ENCODE measurements around the gene MYO1D.
"Not testable (repeated sequence)": the region's sequence is repeated elsewhere in the genome, so short reads cannot be mapped to it uniquely, and the experiment has no call there.

The MYO1D gene

DNA sequence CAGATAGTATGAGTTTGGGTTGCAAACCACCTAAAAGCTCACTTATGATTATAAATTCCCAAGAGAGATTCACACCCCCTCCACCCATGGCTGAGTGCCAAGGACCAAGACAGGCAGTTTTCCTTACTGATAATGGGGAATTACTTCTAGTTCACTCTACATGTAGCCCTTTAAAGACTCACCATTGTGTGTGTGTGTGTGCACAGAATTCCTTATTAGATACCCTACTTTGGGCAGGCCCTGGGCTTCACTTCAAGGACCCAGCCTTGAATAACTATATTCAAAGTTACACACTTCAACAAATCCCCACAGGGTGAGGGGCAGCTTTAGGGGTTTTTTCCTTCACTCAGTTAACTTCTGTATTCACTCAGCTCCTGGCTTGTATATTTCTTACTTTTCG, 143.5 kb downstream of the MYO1D start:
- no peak for DNase-seq (ENCODE audit: low read depth in 1 of 2, low spot score in 1 of 2)

DNA sequence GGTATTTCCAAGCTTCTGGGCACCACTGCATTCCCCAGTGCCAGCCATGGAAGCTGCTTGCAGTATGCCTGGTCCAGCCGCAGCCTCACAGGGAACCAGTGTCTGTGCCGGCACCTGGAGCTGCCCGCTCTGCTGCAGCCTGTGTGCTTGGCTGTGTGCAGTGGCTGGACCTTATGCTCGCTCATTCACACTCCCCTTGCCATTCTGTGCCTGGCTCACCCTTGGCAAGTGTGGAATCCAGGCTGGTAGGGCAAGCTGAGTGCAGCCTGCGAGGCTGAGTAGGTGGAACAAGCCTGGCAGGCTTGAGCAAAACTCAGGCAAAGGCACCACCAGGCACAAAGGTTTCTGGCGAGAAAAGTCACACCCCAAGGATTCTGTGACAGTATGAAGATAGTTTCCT, 144.0 kb downstream of the MYO1D start:
- no peak for DNase-seq (ENCODE audit: low read depth in 1 of 2, low spot score in 1 of 2)

DNA sequence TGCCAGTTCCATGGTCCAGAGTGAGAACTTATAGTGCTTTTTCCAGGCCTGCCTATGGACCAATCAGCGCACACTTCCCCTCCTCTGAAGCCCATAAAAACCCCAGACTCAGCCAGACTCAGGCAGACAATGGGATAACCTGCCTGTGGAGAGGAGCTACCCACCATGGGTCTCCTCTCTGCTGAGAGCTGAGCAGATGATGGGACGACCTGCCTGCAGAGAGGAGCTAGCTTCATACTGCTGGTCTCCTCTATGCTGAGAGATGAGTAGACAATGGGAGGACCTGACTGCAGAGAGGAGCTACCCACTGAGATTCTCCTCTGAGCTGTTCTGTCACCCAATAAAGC, 144.7 kb downstream of the MYO1D start:
- DNase-seq (ENCODE audit: low read depth in 1 of 2, low spot score in 1 of 2): no peak

- DNase-seq (ENCODE audit: low read depth in 1 of 2, low spot score in 1 of 2): no peak
Measured at GRCh38 chr17:32731556-32732295, 145.2 kb downstream of the MYO1D start.

- DNase-seq (ENCODE audit: low read depth in 1 of 2, low spot score in 1 of 2): no peak
Measured at GRCh38 chr17:32727681-32728080, 149.2 kb downstream of the MYO1D start.

GRCh38 chr17:32725697-32726096, 151.2 kb downstream of the MYO1D start:
- DNase-seq (ENCODE audit: low read depth in 1 of 2, low spot score in 1 of 2): no peak

DNA sequence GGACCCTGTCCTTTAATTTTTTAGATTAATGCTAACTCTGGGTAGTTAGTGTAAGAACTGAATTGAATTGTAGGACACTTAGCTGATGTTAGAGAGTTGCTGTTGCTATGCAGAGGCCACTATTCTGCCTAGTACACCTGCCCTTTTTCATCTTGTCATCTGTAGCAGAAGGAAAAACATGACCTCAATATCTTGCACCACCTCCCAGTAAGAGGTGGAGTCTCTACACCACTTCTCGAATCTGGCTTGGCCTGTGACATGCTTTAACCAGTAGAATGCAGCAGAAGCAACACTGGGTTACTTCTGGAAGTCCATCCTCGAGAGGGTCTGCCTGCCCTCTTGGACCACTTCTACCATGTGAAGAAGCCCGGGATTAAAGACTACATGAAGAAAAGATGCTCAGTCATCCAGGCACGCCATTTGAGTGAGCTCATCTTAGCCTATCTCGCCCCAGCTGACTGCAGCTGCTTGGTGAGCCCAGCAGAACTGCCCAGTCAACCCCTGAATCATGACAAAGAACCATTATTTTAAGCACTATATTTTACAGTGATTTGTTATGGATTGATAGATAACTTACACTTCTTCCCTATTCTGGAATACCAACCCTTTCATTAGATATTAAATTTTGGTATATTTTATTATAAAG, 153.5 kb downstream of the MYO1D start:
- no peak for DNase-seq (ENCODE audit: low read depth in 1 of 2, low spot score in 1 of 2)

GRCh38 chr17:32722733-32723132, 154.2 kb downstream of the MYO1D start:
- no peak for DNase-seq (ENCODE audit: low read depth in 1 of 2, low spot score in 1 of 2)

DNA sequence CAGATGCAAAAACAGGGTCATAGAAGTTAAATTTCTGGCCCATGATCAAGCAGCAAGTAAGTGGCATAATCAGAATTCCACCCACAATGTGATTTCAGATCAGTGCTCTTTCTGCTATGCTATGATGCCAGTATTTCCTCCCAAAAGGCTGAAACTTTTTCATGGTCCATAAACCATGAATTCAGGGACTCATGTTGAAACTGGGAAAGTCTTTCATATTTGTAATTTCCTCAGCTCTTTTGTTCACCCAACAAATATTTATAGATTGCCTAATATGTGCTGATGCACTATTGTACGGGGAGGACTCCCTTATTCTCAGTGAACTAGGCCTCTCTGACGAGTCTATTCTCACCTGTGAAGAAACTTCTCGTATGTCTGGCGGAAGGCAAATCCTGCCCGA, 156.3 kb downstream of the MYO1D start:
- no peak for DNase-seq (ENCODE audit: low read depth in 1 of 2, low spot score in 1 of 2)

- DNase-seq (ENCODE audit: low read depth in 1 of 2, low spot score in 1 of 2): no peak
Measured at GRCh38 chr17:32719689-32720088, 157.2 kb downstream of the MYO1D start.

GRCh38 chr17:32714922-32715321, 162.0 kb downstream of the MYO1D start:
- DNase-seq (ENCODE audit: low read depth in 1 of 2, low spot score in 1 of 2): not testable (repeated sequence)

DNA sequence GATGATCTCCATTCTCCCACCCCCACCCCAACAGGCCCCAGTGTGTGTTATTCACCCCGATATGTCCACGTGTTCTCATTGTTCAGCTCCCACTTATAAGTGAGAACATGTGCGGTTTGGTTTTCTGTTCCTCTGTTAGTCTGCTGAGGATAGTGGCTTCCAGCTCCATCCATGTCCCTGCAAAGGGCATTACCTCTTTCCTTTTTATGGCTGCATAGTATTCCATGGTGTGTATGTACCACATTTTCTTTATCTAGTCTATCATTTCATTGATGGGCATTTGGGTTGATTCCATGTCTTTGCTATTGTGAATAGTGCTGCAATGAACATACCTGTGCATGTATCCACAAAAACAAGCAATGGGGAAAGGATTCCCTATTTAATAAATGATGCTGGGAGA, 162.7 kb downstream of the MYO1D start:
- not testable (repeated sequence) for DNase-seq (ENCODE audit: low read depth in 1 of 2, low spot score in 1 of 2)

DNA sequence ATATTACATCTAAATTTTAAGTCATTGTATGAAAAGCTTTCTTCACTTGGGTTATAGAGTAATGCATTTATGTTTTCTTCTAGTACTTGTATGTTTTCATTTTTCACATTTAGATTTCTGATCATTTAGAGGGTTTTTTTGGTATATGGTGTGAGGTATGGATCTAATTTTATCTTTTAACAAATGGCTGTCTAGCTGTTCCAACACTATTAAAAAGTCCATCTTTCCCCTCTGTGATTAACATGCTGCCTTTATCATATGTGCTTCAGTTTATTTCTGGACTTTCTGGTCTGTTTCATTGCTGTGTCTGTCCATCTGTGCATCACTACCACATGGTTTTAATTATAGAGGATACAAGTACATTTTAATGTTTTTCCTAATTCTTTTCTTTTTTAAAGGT, 163.8 kb downstream of the MYO1D start:
- DNase-seq (ENCODE audit: low read depth in 1 of 2, low spot score in 1 of 2): no peak

GRCh38 chr17:32709562-32709961, 167.4 kb downstream of the MYO1D start:
- DNase-seq (ENCODE audit: low read depth in 1 of 2, low spot score in 1 of 2): no peak

- DNase-seq (ENCODE audit: low read depth in 1 of 2, low spot score in 1 of 2): no peak
Measured at GRCh38 chr17:32701871-32702270, 175.1 kb downstream of the MYO1D start.

- no peak for DNase-seq (ENCODE audit: low read depth in 1 of 2, low spot score in 1 of 2)
Measured at GRCh38 chr17:32699247-32699646, 177.7 kb downstream of the MYO1D start.

DNA sequence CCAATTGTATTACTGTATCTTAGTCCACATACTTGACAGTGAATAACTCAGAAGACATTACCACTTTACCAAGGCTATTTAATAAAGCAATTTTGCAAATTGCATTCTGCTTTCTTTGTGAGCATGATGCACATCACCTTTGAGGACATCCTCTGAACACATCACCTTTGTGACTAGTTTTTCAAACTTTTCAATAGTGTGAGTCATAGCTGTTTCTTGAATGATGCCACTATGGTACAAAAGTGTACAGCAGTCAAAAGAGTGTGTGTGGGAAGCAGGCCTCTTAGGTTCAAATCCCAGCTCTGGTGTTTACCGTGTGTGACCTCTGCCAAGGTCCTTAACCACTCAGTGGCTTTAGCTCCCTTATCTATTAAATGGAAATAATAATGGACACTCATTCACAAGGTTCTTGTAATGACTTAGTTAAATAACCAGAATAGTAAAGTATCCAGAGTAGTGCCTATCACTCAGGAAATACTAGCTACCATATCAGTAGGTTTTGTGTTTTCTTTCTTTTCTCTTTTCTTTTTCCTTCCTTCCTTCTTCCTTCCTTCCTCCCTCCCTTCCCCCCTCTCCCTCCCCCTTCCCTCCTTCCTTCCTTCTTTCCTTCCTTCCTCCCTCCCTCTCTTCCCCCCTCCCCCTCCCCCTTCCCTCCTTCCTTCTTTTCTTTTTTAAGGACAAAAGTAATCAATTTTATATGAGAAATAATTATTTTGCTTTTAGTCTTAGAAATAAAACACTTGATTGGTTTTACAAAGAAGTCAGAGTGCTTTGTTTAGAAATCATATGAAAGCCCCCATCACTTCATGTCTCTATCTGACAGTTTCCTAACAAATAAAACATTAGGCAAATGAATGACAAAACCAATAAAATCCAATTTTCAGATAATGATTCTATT, 178.9 kb downstream of the MYO1D start:
- DNase-seq (ENCODE audit: low read depth in 1 of 2, low spot score in 1 of 2): no peak

DNA sequence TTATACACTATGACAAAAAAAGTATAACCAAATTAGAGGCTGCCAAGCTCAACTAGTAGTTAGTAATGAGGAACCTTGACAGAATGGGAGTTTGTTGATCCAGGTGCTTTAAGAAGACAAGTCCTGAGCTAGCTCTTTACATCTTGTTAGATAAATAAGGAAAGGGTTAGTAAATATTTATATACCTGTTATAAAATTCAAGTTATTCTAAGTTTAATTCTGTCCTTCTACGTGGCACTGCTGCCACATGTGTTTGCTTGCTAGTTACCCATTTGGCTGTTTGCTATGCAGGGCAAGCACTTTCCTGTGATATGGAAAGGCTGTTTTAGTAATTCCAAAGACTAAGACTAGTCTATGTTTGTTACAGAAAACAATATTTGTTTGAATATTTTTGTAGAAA, 180.5 kb downstream of the MYO1D start:
- DNase-seq (ENCODE audit: low read depth in 1 of 2, low spot score in 1 of 2): no peak

DNA sequence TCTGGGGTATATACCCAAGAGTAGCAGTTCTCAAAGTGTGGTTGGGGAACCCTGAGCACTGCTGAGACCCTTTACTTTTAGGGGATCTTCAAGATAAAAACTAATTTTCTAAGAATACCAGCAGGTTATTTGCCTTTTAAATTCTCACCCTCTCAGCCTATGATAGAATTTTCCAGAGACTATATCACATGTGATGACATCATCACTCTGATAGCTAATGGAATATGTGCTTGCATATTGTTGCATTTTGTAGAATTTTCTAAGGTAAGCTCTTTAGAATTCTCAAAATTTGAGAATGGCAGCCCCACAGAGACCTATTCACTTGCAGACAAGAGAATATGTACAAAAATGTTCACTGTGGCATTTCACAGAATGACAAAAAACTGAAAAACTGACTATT, 181.1 kb downstream of the MYO1D start:
- no peak for DNase-seq (ENCODE audit: low read depth in 1 of 2, low spot score in 1 of 2)

GRCh38 chr17:32693194-32693897, 183.6 kb downstream of the MYO1D start:
- DNase-seq (ENCODE audit: low read depth in 1 of 2, low spot score in 1 of 2): no peak

DNA sequence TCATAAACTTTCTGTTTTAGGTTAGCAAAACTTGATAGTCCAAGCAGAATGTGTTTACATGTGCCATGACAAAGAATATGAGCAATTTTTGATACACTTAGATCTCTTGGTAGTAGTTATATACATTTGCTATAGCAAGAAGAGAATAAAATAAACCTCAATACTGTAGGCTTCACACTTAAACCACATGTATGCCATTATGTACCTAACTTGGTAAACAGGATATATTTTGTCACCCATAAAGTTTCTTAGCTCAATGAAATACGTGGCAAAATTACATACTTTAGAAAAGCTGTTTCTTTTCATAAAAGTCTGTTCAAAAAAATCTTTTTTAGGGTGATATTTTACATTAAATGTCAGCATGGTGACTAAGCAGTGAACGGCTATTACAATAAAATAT, 184.7 kb downstream of the MYO1D start:
- DNase-seq (ENCODE audit: low read depth in 1 of 2, low spot score in 1 of 2): no peak

Measured in stimulated activated CD4-positive, alpha-beta T cell treated with anti-CD3 and anti-CD28 coated beads, Interleukin-15, amount 100 ng/mL, for 1 hour (primary cell).